BE2C (cell line): ENCODE results near the gene CACTIN.
"Not testable (repeated sequence)": the region's sequence is repeated elsewhere in the genome, so short reads cannot be mapped to it uniquely, and the experiment has no call there.

Source experiments
- DNase-seq: peaks from one replicate; pipeline ENCODE4 v3.0.0-alpha.2; 2020
- H3K27me3 ChIP-seq: fragments of 250-450 bp; sonication (Bioruptor Pico); 2 replicates; pipeline ENCODE4 v1.5.1; 2020; ENCODE audit warnings: mild to moderate bottlenecking
- H3K36me3 ChIP-seq: fragments of 250-450 bp; sonication (Bioruptor Pico); 2 replicates; pipeline ENCODE4 v1.5.1; 2020; ENCODE audit warnings: mild to moderate bottlenecking
- H3K4me1 ChIP-seq: fragments of 250-450 bp; sonication (Bioruptor Pico); 2 replicates; pipeline ENCODE4 v1.5.1; 2020
- H3K4me3 ChIP-seq: 2 replicates; pipeline ENCODE4 v1.5.1; 2011; ENCODE audit warnings: low read depth, low read length
- H3K9me3 ChIP-seq: fragments of 250-450 bp; sonication (Bioruptor Pico); 2 replicates; pipeline ENCODE4 v1.5.1; 2020
- TF ChIP-seq, protein P1 (sequence below): IDR thresholded peaks from 2 replicates; pipeline ENCODE4 v1.5.1; 2012; ENCODE audit warnings: mild to moderate bottlenecking, low read depth, low read length

Gene CACTIN

DNA sequence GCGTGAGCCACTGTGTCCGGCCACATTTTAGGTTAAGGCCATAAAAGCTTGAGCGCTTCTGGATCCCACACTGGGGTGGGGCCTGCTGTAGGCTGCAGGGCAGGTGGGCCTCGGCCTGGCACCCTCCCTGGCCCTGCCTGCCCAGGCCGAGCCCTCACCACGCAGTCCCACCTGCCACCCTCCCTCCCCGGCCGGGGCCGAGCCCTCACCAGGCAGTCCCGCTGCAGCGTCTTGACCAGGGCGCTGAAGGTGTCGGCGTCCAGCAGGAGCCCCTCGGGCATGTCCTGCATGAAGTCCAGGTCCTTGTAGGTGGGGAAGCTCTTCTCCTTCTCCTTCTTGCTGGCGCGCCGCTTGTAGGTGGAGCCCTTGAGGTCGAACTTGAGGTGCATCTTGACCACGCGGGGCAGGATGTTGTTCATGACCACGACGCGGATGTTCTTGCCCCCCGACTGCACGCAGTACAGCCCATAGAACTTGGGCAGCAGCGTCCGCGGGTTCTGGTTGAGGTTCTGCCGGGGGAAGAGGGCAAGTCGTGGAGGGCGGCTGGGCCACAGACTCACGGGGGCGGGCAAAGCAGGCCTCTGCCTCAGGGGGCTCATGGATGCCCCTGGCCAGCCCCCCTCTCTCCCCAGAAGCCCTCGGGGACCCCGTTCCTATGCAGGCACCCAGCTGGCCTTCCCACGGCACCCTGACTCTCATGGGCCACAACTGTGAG, 26.6 kb upstream of the CACTIN start:
- Histone ChIP-seq H3K4me3 (no peak overlapping the region), H3K27me3 (no peaks in the 10 kb centered on the region), H3K9me3 (no peaks in the 10 kb centered on the region), H3K36me3 (peaks cover 6% of the 10 kb centered on the region), H3K4me1 (no peaks in the 10 kb centered on the region)
- TF ChIP-seq, protein P1, sequence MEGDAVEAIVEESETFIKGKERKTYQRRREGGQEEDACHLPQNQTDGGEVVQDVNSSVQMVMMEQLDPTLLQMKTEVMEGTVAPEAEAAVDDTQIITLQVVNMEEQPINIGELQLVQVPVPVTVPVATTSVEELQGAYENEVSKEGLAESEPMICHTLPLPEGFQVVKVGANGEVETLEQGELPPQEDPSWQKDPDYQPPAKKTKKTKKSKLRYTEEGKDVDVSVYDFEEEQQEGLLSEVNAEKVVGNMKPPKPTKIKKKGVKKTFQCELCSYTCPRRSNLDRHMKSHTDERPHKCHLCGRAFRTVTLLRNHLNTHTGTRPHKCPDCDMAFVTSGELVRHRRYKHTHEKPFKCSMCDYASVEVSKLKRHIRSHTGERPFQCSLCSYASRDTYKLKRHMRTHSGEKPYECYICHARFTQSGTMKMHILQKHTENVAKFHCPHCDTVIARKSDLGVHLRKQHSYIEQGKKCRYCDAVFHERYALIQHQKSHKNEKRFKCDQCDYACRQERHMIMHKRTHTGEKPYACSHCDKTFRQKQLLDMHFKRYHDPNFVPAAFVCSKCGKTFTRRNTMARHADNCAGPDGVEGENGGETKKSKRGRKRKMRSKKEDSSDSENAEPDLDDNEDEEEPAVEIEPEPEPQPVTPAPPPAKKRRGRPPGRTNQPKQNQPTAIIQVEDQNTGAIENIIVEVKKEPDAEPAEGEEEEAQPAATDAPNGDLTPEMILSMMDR, result no peak
- DNase-seq, result no peak

DNA sequence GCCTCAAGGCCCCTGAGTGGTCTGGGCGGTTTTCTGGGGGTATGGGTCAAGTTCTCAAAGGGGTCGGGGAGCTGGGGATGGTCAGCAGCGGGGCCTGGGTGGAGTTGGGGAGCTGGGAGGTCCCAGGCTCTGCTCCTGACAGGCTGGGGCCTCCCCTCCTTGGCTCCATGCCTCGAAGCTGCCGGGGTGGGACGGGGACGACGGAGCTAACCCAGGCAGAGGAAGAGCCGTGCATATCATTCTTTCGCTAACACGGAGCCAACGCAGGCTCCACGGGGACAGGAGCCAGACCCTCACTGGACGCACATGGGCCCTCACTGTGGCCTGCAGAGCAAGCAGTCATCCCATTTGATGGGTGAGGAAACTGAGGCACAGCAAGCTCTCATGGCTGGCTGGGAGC, 25.8 kb upstream of the CACTIN start:
- Histone ChIP-seq H3K9me3 (no peaks in the 10 kb centered on the region), H3K4me3 (no peak overlapping the region), H3K36me3 (peaks cover 5% of the 10 kb centered on the region), H3K27me3 (no peaks in the 10 kb centered on the region), H3K4me1 (no peaks in the 10 kb centered on the region)
- DNase-seq, result no peak
- TF ChIP-seq, protein P1, result no peak

DNA sequence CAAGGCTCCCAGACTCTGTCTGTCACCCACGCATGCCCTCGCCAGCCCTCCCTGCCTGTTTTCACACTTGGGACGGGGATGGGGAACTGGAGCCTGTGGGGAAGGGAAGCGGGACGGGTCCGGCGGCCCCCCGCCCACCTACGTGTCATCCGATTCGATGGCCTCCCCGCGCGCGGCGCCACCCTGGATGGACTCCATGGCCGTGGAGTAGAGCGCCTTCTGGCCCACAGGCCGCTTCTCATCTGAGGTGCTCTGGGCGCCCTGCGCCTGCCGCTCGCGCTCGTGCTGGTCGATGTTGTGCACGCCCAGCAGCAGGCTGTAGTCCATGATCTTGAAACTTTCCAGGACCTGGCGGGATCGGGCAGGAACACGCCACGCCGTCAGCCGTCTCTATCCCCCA, 25.1 kb upstream of the CACTIN start:
- TF ChIP-seq, protein P1, result no peak
- H3K4me3 ChIP-seq, result no peak overlapping the region
- no peaks in the 10 kb centered on the region for H3K9me3 ChIP-seq
- H3K27me3 ChIP-seq, result no peaks in the 10 kb centered on the region
- H3K4me1 ChIP-seq, result no peaks in the 10 kb centered on the region
- no peak for DNase-seq
- no peaks in the 10 kb centered on the region; the same call in none of the 2 replicates for H3K36me3 ChIP-seq

DNA sequence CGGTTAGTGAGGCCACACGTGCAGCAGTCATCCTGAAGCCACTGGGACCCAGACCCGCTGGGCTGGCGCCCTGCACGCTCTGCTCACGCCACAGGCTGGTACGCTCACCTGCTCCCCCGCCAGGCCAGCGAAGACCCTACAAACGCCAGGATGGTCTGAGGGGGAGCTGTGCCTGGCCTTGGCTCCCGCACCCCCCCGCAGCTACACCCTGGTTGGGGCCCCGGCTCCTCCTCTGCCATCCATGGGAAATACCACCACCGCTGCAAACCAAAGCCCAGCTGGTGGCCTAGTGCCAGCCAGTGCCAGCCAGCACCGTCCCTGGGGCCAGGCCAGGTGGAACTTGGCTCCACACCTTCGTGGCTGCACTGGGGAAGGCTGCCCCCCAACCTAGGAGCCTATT, 23.3 kb upstream of the CACTIN start:
- no peak for DNase-seq
- TF ChIP-seq, protein P1, result no peak
- H3K36me3 ChIP-seq, result no peaks in the 10 kb centered on the region; the same call in none of the 2 replicates

DNA sequence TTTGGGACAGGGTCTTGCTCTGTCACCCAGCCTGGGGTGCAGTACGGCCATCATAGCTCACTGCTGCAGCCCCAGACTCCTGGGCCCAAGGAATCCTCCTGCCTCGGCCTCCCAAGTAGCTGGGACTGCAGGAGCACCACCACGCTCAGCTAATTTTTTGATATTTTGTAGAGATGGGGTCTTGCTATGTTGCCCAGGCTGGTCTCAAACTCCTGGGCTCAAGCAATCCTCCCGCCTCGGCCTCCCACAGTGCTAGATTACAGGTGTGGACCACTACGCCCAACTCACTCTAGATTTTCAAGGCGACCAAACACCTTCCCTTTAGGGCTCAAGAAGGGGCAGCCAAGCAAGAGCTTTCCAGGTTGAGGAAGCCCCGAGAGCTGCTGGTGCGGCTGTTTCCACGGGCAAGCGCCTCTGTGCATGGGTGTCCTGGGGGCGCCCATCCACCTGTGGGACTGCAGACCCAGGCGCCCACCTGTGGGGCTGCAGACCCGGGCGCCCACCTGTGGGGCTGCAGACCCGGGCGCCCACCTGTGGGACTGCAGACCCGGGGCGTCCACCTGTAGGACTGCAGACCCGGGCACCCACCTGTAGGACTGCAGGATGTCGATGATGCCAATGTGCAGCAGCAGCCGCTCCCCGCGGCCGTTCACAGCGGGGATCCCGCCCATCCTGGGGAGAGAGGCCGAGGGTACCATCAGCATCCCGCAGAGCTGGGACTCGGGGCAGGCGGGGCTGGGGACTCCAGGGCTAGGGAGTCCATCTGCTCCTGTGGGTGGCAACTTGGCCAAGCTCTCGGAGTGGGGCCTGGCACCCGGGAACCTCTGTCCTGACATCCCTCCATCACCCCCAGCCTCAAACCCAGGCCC, 21.7 kb upstream of the CACTIN start:
- no peaks in the 10 kb centered on the region; the same call in 1 of the 2 replicates for H3K4me1 ChIP-seq
- DNase-seq, result no peak
- no peak overlapping the region for H3K4me3 ChIP-seq
- no peaks in the 10 kb centered on the region for H3K27me3 ChIP-seq
- H3K36me3 ChIP-seq, result no peaks in the 10 kb centered on the region; the same call in none of the 2 replicates
- no peaks in the 10 kb centered on the region for H3K9me3 ChIP-seq
- TF ChIP-seq, protein P1, result no peak

More for the DNA sequence above, 23.3 kb upstream of the CACTIN start:
- no peaks in the 10 kb centered on the region for H3K9me3 ChIP-seq
- no peaks in the 10 kb centered on the region for H3K4me1 ChIP-seq
- H3K27me3 ChIP-seq, result no peaks in the 10 kb centered on the region
- H3K4me3 ChIP-seq, result no peak overlapping the region

DNA sequence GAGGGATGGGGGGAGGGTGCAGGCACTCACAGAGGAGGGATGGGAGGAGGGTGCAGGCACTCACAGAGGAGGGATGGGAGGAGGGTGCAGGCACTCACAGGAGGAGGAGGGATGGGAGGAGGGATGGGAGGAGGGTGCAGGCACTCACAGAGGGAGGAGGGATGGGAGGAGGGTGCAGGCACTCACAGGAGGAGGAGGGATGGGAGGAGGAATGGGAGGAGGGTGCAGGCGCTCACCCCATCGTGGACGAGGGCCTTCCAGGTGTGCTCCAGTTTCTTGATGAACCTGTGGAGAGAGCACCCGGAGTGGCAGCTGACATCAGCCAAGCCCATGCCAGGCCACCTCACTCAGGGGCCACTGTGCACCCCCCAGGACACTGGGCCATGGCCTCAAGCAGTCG, 20.5 kb upstream of the CACTIN start:
- DNase-seq, H3K27me3 ChIP-seq, H3K9me3 ChIP-seq, H3K4me1 ChIP-seq, H3K36me3 ChIP-seq, H3K4me3 ChIP-seq: not testable (repeated sequence)
